CD4-positive, alpha-beta T cell treated with Interleukin-2 at 100 ng/mL for 4 hours (primary cell): Measurements from ENCODE around the gene SYT15.
"Not testable (repeated sequence)": the region's sequence is repeated elsewhere in the genome, so short reads cannot be mapped to it uniquely, and the experiment has no call there.

Experiments
- DNase-seq: peaks from one replicate; pipeline ENCODE4 v3.0.0-alpha.2; 2020; ENCODE audit warnings: low spot score

The SYT15 gene

DNA sequence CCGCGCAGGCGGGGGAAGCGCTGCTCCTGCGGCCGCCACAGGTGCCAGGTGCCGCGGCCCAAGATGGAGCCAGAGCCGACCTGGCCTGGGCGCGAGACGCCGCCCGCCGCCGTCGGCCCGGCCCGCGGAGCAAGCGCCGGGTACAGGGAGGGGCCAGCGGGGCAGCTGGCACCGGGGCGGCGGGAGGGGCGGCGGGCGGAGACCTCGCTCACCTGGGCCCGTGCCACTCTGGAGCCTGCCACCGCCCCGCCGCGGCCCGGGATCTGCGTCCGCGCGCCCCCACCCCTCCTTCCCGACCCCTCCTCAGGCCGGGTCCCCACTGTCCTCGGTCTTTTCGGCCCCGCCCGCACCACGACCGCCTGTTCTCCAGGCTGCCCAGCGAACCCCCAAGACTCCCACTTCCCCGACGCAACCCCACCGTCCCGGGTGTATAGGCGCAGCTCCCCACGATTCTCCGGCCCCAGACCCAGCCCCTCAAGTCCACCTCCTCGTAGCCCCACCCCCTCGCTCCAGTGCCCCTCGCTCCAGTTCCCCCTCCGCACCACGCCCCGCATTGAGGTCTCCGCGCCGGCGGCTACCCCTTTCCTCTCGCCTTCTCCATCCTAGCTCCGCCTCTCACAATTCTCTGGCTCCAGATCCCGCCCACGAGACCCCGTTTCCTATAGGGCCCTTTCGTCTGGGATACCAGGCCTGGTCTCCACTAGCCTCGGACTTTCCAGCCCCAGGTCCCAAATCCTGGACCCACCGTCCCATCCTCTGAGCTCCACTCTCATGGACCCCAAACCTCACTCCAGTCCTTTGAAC is 22.2 kb upstream of the SYT15 start, which contains the start of gene GPRIN2:
TSS of gene GPRIN2 (minus strand) at position 144 of the 804 bp plus-strand sequence. CDS start 5,922 bp downstream, outside the sequence.
- DNase-seq, result no peak

DNA sequence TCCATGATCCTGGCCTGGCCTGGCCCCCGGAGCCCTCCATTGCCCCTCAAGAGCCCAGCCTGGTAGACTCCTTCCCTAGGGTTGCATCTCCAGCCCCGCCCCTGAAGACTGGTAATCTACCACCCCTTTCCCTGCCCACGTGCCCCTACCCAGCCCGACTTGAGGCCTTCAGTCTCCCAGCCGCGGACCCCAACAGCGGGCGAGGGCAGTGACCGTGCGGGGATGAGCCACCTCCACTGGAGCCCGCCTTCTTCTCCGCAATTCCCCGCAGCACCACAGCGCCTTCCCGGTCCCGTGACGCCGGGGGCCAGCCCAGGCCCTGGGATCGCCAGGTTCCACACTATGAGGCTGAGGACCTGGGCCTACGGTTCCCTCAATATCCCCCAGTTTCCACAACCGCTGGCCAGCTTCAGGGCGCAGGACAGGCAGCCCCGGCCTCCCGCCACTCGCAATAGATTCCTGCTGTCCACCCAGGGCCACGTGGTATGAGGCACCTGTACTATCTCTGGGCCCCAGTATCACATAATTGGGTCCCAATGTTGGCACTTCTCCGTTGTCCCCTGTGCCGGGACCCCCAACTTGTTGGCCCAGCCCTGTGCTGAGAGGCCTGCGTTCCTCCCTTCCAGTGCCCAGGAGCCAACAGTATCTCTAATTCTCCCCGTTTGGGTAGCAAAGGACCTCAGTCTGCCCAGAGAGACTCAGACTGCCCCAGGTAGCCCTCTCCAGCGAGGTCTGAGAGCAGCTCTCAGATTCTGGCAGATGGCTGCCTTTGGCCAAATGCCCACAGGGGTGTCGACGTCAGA is 21.4 kb upstream of the SYT15 start:
- DNase-seq, result no peak

DNA sequence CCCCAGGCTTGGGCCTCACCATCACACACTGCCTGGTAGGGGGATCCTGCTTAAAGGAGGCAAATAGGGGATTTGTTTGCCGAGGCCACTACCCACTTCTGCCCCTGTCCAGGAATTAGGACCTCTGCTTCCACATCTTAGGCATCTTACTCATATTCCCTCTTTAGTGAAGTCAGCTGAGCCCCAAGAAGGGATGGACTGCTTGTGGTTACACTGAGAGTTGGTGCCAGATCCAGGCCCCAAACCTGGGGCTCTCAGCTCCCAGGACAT is 20.9 kb upstream of the SYT15 start:
- no peak for DNase-seq

DNA sequence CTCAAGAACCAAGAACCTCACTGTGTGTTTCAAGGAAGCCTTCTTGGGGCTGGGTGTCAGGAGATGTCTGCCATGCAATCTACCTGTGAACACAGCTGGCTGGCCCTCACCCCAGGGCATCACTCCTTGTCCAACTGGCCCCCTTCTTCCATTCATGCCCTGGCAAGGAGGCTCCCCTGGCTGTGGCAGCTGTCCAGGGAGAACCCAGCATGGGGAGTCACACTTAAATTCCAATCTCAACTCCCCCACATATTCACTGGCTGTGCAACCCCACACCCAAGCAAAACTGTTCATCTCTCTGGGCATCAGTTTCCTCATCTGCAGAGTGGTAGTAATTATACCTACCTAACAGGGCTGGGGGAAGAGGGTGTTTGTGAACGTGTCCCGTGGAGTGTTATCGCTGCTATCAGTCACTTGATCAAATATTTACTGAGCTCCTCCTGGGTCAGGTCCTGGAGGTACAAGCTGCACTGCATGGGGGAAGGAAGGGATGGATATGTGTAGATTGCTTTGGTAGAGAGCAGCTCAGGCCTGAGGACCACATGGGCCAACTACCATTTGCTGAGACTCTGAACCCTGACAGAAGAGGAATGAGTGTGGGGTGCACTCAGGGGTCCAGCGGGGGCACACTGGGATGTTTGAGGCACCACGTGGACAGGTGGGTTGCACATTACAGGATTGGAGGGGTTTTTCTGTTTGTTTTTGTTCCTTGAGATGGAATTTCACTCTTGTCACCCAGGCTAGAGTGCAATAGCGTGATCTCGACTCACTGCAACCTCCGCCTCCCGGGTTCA is 20.3 kb upstream of the SYT15 start:
- no peak for DNase-seq

DNA sequence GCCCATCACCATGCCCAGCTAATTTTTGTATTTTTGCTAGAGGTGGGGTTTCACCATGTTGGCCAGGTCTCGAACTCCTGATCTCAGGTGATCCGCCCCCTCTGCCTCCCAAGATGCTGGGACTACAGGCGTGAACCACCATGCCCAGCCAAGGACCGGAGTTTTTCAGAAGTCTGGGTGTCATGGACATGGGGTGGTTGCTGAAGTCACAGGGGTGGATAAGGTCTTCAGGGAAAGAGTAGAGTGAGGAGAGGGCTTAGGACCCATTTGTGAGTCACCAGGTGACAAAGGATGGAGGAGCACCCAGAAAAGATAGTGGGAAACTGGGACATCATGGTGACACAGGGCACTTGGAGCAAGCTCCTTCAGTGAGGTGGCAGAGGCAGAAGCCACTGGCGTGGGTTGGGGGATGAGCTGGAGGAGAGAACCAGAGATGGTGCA is 19.7 kb upstream of the SYT15 start:
- DNase-seq, result no peak

DNA sequence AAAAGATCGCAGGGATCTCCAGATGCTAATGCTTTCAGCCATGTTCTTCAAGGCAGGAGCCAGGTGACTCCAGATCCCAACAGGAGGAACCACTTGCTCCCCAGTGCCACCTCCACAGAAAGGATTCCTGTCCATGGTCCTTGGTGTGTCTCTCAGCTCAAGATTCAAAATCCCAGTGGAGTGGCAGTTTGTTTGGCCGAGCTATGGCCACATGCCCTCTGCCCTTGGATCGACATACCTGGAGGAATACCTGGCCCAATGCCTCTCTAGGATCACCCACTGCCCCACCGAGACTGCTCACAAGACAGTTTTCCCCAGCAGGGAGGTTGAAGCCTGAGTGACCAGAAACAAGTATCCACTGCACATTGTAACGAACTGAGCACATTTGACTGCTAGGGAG is 18.5 kb upstream of the SYT15 start:
- no peak for DNase-seq

DNA sequence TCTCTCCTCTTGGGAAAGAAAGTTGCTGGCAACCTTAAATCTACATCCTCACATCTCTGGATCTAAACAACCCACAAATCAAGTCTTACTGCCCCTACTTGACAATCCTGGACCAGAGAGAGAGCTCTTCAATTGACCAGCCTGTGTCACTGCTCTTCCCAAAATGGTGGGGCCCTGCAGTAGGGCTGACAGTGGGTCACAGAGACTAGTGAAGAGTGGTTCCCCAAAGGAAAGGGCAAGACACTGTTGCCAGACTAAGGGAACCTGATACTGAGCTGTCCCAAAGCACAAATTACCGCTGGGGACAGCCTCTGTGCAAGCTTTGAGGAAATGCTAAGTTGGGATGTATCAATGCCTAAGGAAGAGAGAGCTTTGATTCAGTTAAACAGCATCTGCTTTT is 18.0 kb upstream of the SYT15 start:
- peak; percentile 1 for DNase-seq

DNA sequence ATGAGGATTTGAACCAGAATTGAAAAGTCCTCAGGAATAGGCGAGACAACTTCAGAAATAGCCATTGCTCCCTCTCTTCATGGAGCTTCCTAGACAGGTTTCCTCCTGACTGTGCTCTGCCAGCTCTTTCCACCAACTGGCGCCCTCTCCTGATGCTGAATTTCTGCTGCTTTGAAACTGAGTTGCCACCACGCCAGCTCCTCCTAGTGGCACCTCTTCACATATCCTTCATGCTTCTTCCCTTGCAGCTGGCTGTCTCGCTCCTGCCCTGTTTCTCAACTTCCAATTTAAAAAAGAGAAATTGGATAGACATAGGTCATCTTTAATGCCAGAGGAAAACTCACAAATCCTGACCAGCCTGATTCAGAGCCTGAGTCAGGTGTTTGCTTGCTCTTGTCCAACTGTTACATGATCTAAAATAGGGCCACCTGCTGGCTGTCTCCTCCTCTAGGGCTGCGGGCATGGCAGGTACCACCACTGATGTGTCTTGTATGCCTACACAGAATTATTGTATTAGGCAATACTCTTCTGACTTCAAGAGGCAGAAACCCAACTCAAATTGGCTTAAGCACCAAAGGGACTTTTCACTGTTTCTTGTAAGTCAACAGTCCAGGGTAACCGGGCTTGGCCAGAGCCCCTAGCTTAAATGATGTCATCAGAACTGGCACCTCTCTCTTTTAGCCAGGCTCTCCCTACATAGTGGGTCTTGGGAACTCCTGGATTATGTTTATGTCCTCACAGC is 13.2 kb upstream of the SYT15 start:
- DNase-seq, result peak; percentile 39

DNA sequence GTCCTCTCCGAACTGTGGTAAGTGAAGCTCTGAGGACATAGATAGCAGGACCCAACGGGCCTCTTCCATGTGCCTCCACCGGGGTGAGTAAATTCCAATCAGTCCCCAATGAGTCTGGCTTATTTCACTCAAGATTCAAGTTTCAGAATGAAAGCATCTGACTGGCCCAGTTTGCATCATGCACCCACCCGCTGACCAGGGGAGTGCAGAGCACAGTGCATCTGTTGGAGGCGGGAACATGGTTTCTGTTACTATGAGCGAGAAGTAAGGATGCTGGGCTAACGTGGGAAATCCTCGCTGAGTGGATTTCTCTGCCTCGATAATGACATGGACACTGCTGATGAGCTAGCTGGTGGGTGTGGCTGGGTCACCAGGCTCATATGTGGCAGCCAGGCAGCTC is 11.8 kb upstream of the SYT15 start:
- not testable (repeated sequence) for DNase-seq

DNA sequence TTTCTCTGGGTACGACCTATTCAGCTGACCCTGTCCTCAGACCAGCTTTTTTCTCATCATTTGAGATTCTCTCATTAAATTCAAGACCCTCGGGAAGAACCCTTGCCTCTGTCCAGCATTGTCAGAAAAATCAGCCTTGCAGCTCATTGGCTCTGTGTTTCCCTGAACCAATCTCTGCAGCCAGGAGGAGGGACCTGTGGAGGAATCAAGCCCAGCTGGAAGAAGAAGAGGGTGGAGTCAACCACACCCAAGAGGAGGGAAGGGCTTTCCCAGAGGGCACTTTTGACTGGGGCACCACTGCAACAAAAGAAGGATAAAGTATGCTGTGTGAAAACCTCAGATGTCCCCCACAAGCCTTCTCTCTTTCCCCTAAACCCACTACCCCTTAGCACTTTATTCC is 8.3 kb upstream of the SYT15 start:
- DNase-seq, result not testable (repeated sequence)

DNA sequence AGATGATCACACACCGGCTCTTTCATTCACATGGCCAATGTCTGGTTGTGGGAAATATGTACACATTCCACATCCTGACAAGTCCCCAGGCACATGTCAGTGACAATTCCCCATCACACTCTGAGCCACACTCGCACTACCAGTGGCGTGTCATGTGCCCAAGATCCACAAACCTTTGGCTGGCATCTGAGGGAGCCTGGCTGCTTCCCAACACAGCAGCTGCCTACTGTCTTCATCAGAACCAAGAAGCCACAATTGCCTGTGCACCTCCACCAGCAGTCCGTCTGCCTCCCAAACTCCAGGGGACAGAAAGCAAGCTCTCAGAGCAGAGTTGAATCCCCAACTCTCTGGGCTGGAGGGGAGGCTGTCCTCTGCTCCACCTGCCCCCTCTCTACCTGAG is 6.2 kb upstream of the SYT15 start:
- not testable (repeated sequence) for DNase-seq

DNA sequence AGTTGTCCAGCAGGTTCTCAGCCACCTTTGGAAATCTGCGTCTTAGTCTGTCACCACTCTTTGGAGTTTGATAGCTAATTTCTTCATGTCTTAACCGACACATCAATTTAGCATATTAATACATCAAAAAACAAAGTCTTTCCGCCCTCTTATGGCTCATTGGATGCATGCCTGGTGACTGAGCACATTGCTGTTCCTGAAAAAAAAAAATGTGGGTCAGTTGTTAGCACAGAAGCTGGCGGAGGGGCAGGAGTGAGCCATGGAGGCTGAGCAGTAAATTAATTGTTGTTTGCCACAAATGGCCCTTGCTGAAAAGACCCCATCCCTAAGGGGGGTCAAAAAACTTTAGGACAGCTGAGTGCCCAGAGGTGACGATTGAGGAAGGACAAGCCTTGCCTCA is 5.6 kb upstream of the SYT15 start:
- not testable (repeated sequence) for DNase-seq

DNA sequence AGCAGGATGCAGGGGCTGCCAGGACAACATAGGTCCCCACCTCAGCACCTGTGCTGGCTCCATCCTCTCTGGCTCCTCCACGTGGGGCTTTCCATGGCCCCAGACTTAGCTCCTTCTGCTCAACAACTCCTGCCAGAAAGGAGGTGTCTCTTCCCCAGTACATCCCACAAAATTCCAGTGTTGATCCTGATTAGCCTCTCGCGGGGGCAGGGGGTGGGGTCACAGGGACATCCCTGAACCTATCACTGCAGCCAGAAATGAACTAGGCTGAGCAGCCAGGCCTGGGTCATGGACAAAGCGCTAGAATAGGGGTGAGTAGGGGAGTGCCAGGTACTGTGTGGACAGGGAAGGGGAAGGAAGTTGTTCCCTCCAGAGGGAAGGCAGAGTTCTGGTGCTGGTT is 5.0 kb upstream of the SYT15 start:
- not testable (repeated sequence) for DNase-seq

DNA sequence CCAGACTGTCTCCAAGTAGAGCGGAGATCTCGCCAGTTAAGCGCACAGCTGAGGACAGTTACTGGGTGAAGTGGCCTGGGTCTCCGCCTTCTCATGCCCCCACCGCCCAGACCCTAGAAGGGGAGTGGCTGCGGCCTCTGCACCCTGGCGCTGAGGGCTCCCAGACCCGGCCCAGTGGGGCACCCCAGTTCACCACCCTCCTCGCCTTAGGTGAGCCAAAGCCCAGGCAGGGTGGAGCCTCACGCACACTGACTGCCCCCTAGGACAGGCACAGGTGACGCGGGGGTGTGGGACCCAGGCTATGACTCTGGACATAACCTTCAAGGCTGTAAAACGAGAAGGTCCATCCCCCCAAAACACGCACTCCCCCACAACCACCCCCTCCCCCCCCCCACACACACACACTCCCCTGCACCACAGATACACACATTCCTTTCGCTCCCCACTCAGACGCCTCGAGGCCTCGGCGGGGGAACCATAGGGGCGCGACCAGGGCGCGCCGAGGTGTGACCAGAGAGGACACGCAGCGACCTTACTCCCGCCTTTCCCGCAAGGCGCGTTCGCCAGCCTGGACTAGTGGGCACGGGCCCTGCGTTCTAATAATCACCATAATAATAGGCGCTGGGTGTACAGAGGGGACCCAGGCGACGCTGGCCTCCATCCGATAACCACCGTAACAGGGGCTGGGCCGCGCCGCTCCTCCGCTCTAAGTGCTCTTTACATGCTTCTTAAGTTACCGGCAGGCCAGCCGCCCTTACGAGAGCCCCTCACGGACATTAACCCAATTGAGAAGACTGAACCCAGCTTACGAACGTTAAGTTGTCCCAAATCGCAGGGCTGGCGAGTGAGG is 1.1 kb upstream of the SYT15 start:
- not testable (repeated sequence) for DNase-seq

DNA sequence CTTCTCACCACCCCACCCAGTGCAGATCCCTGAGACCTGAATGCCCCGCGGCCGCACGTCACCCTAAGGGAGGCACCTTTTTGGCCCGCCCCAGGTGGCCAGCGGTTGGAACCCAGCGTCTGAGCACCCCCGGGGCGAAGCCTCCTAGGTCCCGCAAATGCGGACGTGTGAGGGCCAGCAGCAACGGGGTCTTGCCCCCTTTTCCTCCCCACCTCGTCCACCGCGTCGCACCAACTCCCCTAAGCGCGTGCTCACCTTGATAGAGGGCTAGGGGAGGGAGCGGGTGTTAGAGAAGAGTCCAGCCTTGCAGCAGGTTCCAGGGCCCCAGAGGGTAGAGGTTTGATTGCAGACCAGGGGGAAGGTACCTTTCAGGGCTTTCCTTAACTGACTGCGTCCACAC is 450 bp downstream of the SYT15 start:
- not testable (repeated sequence) for DNase-seq

DNA sequence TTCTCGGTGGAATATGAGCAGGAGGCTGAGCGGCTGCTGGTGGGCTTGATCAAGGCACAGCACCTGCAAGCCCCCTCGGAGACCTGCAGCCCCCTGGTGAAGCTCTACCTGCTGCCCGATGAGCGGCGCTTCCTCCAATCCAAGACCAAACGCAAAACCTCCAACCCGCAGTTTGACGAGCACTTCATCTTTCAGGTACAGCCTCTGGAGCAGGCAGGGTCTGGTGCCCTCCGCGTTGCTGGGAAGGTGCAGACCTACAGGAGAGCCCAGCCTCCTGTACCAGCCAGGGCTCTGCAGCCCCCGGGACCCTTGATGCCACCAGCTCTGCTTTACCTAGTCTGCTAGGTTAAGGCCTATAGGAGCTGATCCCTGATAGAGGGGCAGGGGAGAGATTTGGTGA is 3.1 kb downstream of the SYT15 start:
- DNase-seq, result not testable (repeated sequence)

DNA sequence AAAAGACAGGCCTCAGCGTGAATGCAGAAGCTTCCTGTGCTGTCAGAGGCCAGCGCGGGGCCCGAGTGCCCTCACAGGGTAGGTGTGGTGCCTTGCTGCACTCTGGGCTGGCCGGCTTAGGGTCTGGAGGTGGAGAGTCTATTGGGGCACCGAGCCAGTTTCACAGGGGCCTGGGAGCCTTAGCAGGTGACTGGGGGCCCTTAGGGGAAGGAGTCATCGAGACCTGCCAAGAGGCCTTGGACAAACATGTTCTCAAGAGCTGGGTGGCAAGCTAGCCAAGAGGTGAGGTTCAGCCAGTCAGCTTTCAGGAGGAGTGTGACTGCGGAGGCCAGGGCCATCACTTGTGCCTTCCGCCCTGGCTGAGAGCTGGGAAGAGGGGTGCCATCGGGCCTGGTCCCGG is 3.6 kb downstream of the SYT15 start:
- not testable (repeated sequence) for DNase-seq

DNA sequence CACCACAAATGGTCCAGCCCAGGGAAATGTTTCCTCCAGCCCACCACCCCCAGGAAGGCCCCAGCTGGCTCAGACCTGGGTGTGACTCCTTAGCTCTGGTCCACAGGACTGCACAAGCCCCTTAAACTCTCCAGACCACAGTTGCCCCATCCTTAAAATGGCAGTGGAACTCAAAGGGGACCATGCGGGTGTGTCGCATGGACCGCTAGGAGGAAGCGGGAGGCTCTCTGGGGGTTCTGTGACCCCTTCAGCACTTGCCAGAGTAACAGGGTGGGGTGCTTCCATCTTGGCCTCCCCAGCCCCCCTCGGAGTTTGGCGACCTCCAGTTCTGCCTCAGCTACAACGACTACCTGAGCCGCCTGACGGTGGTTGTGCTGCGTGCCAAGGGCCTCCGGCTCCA is 5.3 kb downstream of the SYT15 start:
- DNase-seq, result not testable (repeated sequence)

DNA sequence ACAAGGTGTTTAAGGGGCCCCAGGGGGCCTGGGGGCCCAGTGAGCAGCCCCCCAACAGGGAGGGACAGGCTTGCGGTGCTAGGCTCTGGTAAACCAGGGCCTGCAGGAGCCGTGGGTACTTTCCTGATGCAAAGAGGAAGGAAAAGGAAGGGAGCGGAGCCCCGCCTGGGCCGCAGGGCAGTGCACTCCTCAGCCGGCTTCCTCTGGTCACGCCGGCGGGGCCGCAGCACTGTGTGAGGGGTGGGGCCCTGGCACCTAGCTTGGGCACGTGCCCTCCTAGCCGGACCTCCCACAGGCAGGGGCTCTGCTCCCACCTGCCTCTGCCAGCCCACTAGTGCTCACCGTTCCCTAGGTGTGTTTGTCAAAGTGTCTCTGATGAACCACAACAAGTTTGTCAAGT is 6.3 kb downstream of the SYT15 start:
- not testable (repeated sequence) for DNase-seq

DNA sequence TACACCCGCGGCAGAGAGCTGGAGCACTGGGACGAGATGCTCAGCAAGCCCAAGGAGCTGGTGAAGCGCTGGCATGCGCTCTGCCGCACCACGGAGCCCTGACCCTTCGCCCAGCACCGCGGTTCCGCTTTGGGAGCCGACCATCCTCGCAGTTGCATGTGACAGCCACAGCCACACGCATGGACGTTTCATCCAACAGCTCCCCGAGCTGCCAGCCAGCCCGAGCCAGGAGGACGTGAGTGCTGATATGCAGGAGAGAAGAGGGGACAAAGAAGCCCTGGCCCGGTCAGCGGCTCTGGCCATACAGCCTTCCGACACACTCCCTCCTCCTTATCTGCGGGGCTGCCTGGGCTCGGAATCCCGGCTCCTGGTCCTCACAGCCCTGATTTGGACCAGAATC is 8.6 kb downstream of the SYT15 start:
- not testable (repeated sequence) for DNase-seq

DNA sequence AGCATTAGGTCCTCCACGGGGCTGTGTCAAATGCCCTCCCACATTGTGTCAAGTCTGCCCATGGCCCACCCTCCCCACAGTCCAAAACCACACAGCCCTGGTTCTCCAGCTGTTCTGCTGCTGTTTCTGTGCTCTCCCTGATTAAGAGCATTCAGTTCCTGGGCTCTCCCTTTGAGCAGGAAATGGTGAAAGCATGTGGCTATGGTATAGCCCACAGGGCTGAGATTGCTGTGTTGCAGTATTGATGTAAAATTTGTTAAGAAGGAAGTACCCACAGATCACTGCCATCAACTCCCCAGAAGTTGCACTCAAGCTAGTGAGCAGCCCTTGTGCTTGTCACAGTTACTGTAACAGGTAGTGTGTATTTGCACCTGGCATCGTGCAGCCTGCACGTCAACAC is 9.3 kb downstream of the SYT15 start:
- not testable (repeated sequence) for DNase-seq
